HG02623 (cell line): ENCODE data around the gene E2F6.

ENCODE experiments used
- ATAC-seq: cut with Tn5 transposase; IDR thresholded peaks from one replicate; pipeline ENCODE4 v1.9.1; 2021; ENCODE audit warnings: moderate library complexity; ENCODE audit not compliant: unreplicated experiment

Gene E2F6

GRCh38 chr2:11396021-11396420 is 69.9 kb downstream of the E2F6 start:
- no peak for ATAC-seq

GRCh38 chr2:11395389-11395788 is 70.6 kb downstream of the E2F6 start:
- no peak for ATAC-seq
